Measurements from ENCODE around the gene RCAN1.

Gene RCAN1

DNA sequence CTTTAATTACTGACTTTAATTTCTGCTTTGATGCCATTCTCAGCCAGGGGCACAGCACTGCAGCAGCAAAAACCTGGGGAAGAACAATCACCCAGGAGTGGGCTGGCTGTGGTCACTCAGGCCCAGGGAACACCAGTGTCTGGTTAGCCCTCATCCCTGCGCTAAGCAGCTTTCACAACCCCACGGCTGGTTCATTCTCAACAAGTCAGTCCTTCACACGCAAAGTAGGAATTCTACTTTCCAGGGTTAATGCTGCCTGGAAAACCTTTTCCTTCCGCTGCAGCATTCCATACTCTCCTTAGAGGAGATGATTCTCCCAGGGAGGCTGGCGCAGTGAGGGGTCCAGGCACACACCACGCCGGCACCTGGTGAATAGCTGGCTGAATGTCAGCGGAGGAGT is 78.6 kb downstream of the RCAN1 start:
- DNase-seq, result no peak

DNA sequence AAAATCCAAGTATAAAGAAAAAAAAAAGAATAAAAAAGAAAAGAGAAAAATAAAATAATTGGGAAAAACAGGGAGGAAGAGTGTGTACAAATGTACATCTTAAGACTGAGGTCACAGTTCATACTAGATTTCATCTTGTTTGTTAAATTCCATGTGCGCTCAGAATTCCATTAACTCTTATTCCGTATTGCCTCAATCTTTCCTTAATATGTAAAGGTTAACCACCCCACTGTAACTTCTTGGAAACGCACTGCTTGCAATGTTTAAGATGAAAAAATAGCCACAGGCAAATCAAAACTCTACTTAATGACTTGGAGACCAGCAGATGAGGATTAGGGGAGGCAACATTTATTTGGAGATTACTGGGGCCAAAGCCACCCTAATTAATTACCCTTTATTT is 79.0 kb downstream of the RCAN1 start:
- no peak for DNase-seq

DNA sequence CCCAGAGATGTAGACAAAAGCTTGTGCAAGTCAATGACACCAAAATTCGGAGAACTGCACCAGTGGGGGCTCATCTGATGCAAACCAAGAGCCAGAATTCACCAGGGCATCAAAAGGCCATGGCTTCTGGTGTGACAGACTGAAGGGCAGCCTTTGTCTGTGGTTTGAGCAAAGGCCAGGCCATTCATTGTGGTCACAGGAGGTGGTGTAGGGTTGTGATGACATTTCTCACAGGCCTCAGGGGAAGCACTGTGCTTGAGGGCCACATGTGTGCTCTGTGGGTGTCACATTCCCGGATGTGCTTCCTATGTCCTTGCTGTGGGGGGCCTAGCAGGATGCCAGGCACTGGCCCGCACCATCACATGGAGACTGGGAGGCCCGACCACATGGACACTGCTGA is 80.4 kb downstream of the RCAN1 start:
- DNase-seq, result peak; percentile 83

DNA sequence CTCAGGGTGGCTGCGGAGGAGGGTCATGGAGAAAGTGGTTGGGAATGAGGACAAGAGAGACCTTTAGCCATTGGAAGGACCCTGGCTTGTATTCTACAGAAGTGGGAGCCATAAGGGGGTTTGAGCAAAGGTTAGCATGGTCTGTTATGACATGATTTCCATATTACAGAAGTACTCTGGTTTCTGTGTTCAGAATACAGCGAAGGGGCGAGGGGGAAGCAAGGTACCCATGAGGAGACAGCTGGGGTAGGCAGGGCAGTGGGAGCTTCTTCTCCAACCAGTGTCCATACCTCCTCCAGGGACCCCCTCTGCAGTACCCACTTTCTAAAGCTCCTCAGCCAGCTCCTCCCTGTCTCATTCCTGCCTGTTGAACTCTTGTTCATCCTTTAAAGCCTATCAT is 81.0 kb downstream of the RCAN1 start:
- DNase-seq, result no peak

DNA sequence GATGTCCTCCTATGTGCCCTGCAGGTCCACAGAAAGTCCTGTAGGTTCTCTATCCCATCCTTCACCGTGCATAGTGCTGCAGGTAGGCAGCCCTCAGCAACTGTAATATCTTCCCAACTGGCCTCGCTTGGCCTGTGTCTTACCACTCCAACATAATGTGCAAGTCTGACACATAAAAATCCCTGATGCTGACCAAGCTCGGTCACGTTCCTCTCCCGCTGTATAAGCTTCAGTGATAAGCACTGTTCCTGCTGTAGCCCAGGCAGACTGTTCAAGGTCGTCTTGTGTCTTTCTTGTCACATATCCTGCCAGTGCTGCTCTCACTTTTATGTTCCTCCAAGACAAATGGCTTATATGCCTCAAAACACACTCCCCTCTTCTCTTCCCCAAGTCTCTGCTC is 83.5 kb downstream of the RCAN1 start:
- DNase-seq, result no peak

DNA sequence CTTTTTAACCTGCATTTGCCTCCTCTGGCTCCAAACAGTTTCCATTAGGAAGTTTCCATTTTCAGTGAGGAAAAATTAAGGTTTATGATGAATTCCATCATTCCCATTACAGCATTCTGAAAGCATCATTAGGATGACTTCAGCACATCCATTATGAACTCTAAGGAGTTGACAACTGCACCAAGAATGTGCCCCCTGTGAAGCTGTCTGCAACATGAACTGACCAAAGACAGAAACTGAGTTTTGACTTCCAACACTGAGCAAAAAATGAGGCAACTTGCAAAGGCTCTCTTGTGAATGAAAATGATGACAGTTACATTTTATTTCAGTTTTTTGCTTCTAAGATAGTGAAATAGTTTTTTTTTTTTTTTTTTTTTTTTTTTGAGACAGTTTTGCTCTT is 84.7 kb downstream of the RCAN1 start:
- no peak for DNase-seq

DNA sequence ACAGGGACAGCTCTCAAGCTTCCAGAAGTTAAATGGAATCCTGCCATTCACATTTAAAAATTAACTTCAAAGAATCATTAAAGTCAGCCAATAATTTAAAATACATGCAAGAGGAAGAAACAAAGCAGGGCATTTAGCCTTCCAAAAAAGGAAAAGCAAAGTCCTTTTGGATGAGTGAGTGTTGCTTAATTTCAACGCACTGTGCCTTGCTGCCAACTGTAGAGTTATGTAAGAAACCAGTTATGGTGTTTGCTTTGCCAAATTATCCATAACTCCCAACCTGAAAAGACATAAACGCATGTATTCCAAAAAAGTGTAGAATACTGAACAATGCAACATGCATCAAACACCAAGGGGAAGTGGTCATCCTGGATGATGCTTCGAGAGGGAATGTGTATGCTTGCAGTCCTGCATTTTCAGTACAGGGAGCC is 86.8 kb downstream of the RCAN1 start:
- DNase-seq, result no peak

DNA sequence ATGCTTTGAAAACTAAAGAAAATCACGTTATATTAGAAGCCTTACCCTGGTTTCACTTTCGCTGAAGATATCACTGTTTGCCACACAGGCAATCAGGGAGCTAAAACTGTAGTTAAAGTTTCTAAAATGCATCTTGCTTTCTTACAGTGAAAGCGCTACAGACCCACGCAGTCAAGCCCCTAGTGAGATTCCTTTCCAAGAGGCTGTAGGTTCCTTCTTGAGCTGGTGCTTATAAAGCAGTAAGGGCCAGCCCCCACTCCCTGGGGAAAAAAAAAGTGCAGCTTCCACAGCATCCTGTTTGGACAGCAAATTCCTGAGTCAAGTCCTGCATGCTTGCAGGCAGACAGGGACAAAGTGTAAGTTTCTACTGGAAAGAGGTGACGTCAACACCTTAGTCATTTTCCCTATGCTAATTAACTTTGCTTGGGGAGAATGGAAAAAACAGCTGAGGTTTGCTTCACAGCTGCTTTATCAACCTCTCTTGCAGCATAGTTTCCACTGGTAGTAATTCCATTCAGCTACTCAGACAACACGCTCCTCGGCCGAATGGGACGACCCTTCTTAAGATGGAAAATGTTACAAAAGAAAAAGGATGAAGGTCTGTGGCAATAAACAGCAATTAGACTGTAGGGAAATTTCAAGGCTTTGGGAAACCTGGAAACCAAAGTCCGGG is 88.2 kb downstream of the RCAN1 start:
- peak; percentile 80 for DNase-seq

DNA sequence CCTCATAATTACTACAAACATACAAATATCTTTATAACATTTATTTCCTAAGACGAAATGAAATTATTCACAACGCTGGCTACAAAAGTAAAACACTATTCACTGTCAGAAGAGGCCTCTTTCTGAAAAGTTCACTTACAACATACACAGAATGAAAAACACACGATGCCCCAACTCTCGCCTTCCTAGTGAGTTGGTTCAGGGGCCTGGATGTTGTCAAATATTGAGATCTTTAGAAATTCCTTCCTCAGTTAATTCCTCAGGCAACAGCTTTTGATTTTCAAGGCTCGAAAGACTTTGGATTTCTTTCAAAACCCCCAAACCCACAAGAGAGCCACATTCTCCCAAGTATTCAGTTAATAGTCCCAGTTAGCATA is 88.7 kb downstream of the RCAN1 start:
- no peak for DNase-seq

DNA sequence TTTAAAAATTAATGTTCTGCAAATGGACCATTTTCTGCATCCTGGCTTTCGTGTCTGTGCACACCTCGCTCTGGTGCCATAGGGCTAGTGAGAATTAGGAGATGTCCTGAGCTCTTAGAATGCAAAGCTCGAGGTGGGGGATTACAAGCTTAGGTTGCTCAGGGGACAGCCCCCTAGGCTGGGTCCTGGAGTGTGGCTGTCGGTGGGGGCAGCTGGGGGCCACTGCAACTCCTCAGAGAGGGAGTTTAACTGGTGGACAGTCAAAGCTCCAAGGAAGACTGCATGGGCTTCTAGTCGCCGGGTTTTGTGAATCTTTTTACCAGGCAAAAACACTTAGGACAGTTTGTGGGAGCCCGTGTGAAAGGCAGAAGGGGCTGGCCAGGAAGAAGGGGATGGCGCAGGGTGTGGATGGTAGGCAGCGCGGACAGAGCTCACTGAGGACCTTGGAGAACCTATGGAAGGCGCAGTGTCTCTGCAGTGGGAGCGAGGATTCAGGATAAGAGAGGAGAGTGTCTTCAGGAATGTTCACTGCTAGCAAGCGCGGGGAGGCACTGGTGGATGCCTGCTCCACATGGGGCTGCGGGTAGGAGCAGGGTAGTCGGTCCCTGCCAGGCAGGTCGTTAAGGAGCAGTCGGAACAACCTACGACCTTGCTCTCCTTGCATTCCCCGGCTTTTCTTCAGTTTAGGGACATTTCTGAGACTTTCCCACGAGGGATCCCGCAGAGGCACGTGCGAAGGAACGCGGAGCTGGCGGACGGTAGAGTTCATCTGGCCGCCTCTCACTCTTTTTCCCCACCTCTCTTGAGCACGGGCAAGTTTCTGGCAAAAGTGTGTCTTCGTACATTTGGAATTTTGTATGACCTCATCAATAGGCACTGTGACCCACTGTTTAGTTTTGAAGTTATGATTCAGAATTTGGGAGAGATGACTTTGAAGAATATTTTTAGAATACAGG is 90.0 kb downstream of the RCAN1 start:
- DNase-seq, result no peak

DNA sequence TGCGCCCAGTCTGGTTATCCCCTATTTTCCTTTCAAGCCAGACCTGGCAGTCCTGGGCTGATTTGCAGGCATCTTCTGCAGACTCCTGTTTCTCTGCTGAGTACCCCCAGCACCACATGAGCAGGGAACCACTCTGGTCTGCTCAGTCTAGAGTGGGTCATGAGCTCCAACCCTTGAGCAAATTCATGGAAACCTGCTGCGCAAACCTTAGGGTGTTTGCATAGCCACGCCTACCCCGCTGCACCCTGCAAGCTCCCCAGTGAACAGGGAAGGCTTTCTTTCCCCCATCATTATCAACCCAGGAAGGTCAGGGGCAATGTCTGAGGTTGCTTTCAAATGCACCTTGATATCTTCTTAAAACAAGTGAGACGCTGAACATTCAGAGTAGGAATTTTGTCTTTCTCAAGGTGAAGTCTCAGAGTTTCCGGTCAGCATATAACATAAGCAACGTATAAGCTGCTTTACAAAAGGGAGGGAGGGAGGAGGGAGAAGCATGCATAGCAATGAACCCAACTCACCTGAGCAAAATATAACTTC is 91.8 kb downstream of the RCAN1 start:
- DNase-seq, result no peak

DNA sequence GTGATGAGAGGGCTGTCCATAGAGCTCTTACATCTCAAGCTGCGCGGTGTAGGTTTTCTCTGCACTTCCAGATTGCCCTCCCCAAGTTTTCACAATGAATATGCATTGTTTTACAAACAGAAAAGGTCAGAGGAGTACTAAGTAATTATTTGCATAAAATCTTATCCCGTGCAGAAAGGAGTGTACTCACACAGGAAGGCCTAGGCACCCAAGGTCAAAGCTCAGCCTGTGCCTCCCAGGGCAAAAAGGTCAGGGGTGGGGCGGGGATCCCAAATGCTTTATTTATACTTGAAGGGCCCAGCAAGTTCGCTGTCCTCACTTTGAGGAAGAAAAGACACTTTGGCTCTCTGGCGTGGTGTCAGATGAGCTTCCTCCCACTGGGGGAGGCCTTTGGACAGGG is 92.6 kb downstream of the RCAN1 start:
- no peak for DNase-seq

DNA sequence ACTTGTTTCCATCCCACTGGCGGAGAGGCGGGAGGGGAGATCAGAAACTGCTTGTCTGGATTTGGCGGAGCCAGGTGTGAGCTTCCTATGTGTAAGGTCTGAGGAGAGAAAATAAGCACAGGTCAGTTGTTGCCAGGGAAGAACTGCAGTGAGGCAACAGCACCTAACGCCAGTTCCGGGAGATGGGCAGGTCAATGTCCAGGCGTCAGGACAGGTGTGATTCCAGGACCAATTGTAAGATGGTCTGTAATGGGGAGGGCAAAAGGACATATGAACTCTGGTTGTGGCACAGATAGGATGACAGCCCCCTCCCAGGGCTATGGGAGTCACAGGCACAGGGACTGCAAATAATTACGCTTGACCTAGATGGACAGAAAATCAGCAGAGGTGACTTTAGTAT is 93.4 kb downstream of the RCAN1 start:
- DNase-seq, result no peak

DNA sequence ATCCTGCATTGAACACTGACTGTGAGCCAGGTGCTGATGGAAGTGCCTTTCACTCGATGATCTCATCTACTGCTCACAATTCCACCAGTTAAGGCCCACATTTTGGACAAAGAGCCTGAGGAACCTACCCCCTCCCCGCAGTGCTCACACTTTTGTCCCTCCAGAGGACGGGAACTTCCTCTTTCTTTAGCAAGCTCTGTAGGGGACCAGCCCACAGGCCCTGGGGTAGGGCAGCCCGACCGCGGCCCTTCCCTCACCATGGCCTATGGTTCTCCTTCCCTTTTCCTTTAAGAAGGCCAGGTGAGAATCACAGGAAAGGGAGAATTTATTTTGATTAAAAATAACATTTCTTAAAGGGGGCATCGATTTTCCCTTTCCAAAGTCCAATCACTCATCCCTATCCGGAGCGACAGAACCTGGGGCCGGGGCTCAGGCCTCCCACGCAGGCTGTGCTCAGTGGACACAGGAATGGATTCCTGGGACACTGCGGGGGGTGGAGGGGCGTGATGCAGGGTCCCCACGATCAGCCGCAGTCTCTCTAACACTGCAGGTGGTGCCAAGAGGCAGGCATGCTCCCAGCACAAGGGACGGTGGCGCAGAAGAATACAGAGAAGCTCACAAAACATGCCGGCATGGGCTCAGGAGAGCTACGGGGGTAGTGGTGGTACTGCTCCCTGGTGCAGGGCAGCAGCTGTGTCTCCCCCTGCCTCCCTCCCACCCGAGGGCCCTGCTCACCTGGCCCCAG is 94.0 kb downstream of the RCAN1 start:
- peak; percentile 33 for DNase-seq

DNA sequence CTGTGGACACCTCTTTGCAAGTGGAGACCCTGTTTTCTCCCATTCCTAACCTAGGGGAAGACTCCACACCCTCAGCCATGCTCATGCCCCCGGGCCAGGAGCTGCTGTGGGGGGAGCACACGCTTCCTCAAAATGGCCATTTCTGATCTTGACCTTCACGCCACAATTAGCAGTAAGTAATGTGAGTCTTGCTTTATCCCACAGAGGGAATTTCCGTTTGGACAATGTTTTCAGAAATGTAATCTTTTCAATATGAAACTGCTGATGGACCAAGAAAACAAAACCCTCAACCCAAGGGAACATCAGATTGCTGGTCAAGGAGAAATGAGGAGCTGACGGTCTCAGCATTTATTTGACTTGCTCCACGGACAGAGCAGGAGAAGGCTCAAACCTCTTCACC is 94.6 kb downstream of the RCAN1 start:
- no peak for DNase-seq

DNA sequence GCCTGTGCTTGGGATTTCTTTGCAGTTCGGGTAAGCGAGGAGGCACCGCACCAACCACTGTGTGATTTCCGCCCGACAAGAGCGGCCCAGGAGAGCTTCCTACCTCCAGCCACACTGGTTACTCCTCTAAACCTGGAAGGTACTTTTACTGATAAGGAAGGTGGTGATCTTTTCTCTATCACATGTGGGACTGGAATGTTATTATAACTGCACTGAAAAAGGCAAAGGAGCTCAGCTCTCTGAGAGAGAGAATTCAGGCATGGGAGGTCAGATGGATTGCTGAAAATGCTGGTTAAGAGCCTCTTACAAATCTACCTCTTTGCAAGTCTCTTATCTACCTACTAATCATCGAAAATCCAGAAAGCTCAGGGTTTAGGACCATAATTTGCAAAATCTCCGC is 95.2 kb downstream of the RCAN1 start:
- no peak for DNase-seq

DNA sequence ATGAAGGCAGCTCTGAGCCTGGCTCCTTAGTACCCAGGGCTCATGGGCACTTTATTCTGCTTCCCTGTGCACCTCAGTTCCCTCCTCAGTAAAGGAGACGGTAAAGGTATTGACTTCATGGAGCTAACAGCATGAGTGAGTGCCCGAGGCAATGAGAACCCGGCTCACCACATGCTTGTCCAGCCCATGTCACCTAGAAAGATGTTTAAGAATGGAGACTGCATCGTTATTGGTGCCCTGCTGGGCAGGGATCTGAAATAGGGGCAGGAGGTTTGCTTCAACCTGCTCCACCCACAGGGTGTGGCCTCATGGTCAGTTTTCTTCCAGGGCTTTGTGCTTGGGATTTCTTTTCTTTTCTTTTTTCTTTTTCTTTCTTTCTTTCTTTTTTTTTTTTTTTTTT is 95.9 kb downstream of the RCAN1 start:
- DNase-seq, result no peak

DNA sequence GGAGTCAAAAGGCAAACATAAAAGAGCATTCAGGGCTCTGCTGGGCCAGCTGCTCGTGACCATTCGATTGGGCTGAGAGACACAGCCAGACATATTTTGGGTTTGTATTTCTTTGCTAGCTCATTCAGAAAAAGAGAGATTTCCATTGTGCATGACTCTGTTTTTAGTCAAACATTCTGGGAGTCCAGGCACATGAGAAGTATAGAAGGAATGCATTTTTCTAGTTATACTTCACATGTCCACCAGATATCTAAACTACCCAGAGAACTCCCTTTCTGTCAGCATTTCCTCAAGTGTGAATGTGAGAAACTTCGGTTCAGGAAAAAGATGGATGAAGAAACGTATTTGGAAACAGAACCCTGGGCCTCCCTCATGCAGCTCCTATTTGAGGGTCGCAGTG is 96.6 kb downstream of the RCAN1 start:
- DNase-seq, result no peak

DNA sequence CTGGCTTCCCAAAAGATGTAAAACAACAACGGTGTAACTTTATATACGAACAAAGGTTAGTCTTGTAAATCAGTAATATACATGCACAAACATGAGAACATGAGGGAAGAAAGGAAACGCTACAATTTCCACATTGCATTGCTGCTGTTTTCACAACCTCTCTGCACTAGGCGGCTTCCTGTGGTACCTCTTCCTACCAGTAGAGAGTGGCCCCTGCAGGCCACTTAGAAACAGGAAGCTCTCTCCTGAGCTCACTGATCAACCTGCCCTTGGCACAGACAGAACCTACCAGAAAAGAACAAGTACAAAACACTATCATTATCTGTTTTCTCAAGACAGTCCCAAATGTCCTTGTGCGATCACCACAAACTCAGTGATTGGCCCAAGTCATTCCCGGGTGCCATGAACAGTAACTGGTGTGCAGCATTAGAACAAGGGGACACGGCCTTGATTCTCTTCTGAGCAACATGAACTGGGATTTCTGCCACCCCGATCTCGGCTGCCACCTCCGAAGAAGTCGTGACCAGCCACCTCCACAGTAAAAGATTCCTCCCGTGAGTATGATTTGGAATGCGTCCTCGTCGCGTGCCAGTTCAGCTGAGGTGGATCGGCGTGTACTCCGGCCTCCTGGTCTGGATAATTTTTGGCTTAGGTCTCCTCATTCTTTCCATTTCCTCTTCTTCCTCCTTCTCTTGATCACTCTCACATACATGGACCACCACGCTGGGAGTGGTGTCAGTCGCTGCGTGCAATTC is 97.2 kb downstream of the RCAN1 start:
- peak; percentile 86 for DNase-seq

DNA sequence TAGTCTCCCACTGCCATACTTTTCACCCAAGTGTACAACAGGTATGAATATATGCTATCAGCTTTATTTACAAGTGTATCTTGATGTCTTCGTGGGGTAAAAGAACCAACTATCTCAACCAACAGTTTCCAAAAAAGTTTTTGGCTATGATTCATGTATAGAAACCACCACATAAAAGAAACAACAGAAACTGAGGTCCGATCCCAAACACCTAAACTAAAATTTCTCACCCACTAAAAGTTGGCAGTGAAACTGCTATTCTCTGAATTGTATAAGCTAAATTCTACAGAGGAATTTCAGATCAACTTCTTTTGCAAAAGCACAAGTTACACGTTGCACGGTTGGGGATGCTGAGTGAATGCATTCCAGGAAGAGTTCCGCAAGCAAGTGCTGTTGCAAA is 97.9 kb downstream of the RCAN1 start:
- DNase-seq, result no peak

DNA sequence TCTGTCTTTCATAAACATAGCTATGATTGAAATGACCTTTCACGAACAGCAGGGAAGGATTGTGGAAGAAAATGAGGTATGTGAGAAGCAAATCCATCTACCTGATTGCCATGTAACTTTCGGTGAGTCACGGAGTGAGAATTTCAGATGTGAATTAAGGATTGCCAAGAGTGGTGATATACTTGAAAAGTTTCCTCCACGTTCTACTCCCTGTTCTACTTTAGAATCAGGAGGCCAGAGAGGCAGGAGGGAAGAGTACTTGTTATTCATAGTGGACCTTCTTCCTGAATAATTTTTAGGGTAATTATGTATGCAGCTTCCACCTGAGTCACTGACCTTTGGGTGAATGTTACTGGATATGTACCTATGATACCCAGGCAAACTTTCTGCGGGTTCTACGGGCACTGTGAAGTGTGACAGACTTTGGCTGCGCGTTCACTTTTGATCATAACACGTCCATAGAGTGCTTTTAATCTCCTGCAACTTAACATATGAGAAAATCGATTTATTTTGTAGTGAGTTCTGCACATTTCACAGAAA is 100.3 kb downstream of the RCAN1 start:
- no peak for DNase-seq

DNA sequence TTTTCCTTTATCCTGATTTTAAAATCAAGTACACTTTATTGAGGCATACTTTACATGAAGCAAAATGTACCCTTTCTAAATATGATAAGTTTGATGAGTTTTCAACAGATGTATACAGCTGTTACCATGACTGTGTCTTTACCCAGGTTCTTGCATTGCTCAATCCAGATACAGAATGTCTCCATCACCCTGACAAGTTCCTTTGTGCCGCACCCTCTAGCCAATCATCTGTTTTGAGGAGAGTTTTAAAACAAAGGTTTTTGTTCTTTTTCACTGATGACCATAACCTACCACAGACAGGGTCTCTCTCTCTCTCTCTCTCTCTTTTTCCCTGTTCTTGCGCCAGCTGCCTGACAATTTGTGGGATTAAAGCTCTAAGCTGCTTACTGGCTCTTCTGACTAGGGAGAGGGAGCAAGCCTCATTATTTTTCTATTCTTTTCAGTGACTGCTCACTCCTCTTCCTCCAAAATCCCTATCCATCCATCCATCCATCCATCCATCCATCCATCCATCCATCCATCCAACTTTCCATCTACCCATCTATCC is 101.7 kb downstream of the RCAN1 start:
- peak; percentile 43 for DNase-seq

Data from GF-D8 (cell line).